ENCODE data around the gene AAMDC.

DNA sequence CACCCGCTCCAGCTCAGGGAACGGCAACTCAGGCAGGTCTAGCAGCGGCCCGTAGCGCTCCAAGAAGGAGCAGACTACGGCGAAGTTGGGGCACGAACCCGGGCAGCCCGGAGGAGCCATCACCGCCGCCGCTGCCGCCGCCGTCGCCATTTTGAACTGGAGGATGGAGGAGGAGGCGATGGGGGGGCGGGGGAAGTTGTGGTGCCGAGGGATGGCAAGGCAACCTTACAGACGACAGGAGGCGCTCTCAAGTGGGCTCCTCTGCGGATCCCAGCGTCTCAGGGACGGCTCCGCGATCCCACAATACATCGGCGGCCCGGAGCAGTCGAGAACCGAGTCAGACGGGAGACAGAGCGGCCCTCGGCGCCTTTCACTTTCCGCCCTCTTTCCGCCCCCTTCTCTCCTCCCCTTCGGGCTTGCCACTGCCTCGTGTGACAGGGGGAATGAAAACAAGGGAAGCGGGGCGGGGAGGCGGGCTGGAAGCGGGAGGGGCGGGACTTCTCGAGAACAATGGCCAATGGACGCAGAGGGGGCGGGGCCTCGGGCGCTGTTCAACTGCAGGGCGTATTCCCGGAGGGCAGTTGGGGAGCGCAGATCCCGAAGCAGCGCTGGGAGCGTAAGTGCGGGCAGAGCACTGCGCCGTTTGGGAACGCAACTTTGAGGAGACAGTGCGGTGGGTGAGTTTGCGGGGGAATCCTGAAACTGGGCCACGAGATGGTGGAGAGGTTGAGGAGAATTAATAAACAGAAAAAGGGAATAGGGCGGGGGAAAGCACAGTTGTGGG, at the start of gene AAMDC, which contains the start of gene RSF1:
- TF ChIP-seq POLR2A (IDR thresholded peaks at IDR 0.05; ENCODE audit: low read depth, low read length), result no peak
- peak; percentile 79 for TF ChIP-seq TAF1 (IDR thresholded peaks at IDR 0.05; ENCODE audit: low read depth, low read length)
